ENCODE data around the gene KCND3. TPM values are rescaled to one million over a fixed set of nuclear protein-coding genes. Genes with fewer than 3 reads are reported as not detected.

The KCND3 gene
- total and polyA plus RNA-seq, 5 experiments from 2014 or later: 0.02 to 0.13 (median 0.06) TPM; not detected in 2

- peak overlapping the region in 1 of 10 donors; percentile 9 for H3K27ac Mint-ChIP-seq
- no peak for DNase-seq
- no peak overlapping the region for H3K4me3 Mint-ChIP-seq
- POLR2A ChIA-PET: no interaction called here
- no peaks in the 10 kb centered on the region for H3K36me3 Mint-ChIP-seq
- no peaks in the 10 kb centered on the region for H3K9me3 Mint-ChIP-seq
- no peak for ATAC-seq
- H3K4me1 Mint-ChIP-seq: peaks cover 0 to 4% (median 0%) of the 10 kb centered on the region in 4 donors
- H3K27me3 Mint-ChIP-seq: peaks cover 12 to 35% (median 26%) of the 10 kb centered on the region in 5 donors
These were observed 67.5 kb downstream of the KCND3 start for GRCh38 chr1:111921948-111922347.

GRCh38 chr1:111920221-111921024 lies 69.0 kb downstream of the KCND3 start:
- no peaks in the 10 kb centered on the region for H3K36me3 Mint-ChIP-seq
- no peak overlapping the region for H3K27ac Mint-ChIP-seq
- H3K9me3 Mint-ChIP-seq: no peaks in the 10 kb centered on the region
- peaks cover 11 to 35% (median 26%) of the 10 kb centered on the region in 5 donors for H3K27me3 Mint-ChIP-seq
- no peak for ATAC-seq
- no peak overlapping the region for H3K4me3 Mint-ChIP-seq
- DNase-seq: no peak
- peaks cover 0 to 4% (median 0%) of the 10 kb centered on the region in 4 donors for H3K4me1 Mint-ChIP-seq
- POLR2A ChIA-PET: no interaction called here

- peaks cover 0 to 11% (median 0%) of the 10 kb centered on the region in 3 donors for H3K36me3 Mint-ChIP-seq
- H3K9me3 Mint-ChIP-seq: peaks cover 0 to 24% (median 13%) of the 10 kb centered on the region in 9 donors
- no peak for DNase-seq
- no peak overlapping the region for H3K27ac Mint-ChIP-seq
- no peaks in the 10 kb centered on the region for H3K4me1 Mint-ChIP-seq
- no peak overlapping the region for H3K4me3 Mint-ChIP-seq
- H3K27me3 Mint-ChIP-seq: peaks cover 17 to 41% (median 28%) of the 10 kb centered on the region in 5 donors
- POLR2A ChIA-PET: no interaction called here
- ATAC-seq: no peak
These were observed 77.5 kb downstream of the KCND3 start for GRCh38 chr1:111911776-111912515.

GRCh38 chr1:111911061-111911460 lies 78.4 kb downstream of the KCND3 start:
- DNase-seq: no peak
- POLR2A ChIA-PET: no interaction called here
- H3K36me3 Mint-ChIP-seq: peaks cover 0 to 11% (median 0%) of the 10 kb centered on the region in 3 donors
- H3K9me3 Mint-ChIP-seq: peaks cover 0 to 24% (median 13%) of the 10 kb centered on the region in 9 donors
- no peak for ATAC-seq
- no peak overlapping the region for H3K4me3 Mint-ChIP-seq
- no peak overlapping the region for H3K27ac Mint-ChIP-seq
- H3K4me1 Mint-ChIP-seq: no peaks in the 10 kb centered on the region
- H3K27me3 Mint-ChIP-seq: peaks cover 17 to 48% (median 35%) of the 10 kb centered on the region in 5 donors

- DNase-seq (no peak), ATAC-seq (no peak)
- no peaks in the 10 kb centered on the region for H3K4me1 Mint-ChIP-seq
- peaks cover 17 to 59% (median 40%) of the 10 kb centered on the region in 5 donors for H3K27me3 Mint-ChIP-seq
- POLR2A ChIA-PET: no interaction called here
- no peak overlapping the region for H3K4me3 Mint-ChIP-seq
- no peak overlapping the region for H3K27ac Mint-ChIP-seq
- H3K9me3 Mint-ChIP-seq: peaks cover 0 to 12% (median 5%) of the 10 kb centered on the region in 9 donors
- peaks cover 0 to 5% (median 0%) of the 10 kb centered on the region in 3 donors for H3K36me3 Mint-ChIP-seq
These were observed 80.4 kb downstream of the KCND3 start for GRCh38 chr1:111909030-111909429.

GRCh38 chr1:111908011-111908621 lies 81.4 kb downstream of the KCND3 start:
- DNase-seq (no peak), ATAC-seq (no peak)
- POLR2A ChIA-PET: no interaction called here
- no peaks in the 10 kb centered on the region for H3K36me3 Mint-ChIP-seq
- H3K27me3 Mint-ChIP-seq: peaks cover 13 to 62% (median 40%) of the 10 kb centered on the region in 5 donors
- H3K9me3 Mint-ChIP-seq: peaks cover 0 to 3% (median 0%) of the 10 kb centered on the region in 9 donors
- no peaks in the 10 kb centered on the region for H3K4me1 Mint-ChIP-seq
- H3K27ac Mint-ChIP-seq: no peak overlapping the region
- H3K4me3 Mint-ChIP-seq: no peak overlapping the region

GRCh38 chr1:111907321-111907720 lies 82.1 kb downstream of the KCND3 start:
- POLR2A ChIA-PET: no interaction called here

GRCh38 chr1:111906816-111907215 lies 82.7 kb downstream of the KCND3 start:
- Mint-ChIP-seq H3K9me3 (no peaks in the 10 kb centered on the region), H3K4me1 (no peaks in the 10 kb centered on the region), H3K27ac (no peak overlapping the region), H3K4me3 (no peak overlapping the region), H3K36me3 (no peaks in the 10 kb centered on the region), H3K27me3 (peaks cover 13 to 62% (median 40%) of the 10 kb centered on the region in 5 donors)
- ATAC-seq (no peak), DNase-seq (no peak)
- POLR2A ChIA-PET: no interaction called here

More at GRCh38 chr1:111907321-111907720, 82.1 kb downstream of the KCND3 start:
- Mint-ChIP-seq H3K27me3 (peaks cover 13 to 62% (median 40%) of the 10 kb centered on the region in 5 donors), H3K4me3 (no peak overlapping the region), H3K27ac (no peak overlapping the region), H3K9me3 (no peaks in the 10 kb centered on the region), H3K4me1 (no peaks in the 10 kb centered on the region), H3K36me3 (no peaks in the 10 kb centered on the region)
- ATAC-seq (no peak), DNase-seq (no peak)

GRCh38 chr1:111906111-111906510 lies 83.4 kb downstream of the KCND3 start:
- H3K4me1 Mint-ChIP-seq: no peaks in the 10 kb centered on the region
- H3K27ac Mint-ChIP-seq: no peak overlapping the region
- H3K36me3 Mint-ChIP-seq: no peaks in the 10 kb centered on the region
- H3K4me3 Mint-ChIP-seq: no peak overlapping the region
- H3K9me3 Mint-ChIP-seq: no peaks in the 10 kb centered on the region
- POLR2A ChIA-PET: no interaction called here
- no peak for DNase-seq
- H3K27me3 Mint-ChIP-seq: peaks cover 13 to 62% (median 39%) of the 10 kb centered on the region in 5 donors
- ATAC-seq: no peak

DNA sequence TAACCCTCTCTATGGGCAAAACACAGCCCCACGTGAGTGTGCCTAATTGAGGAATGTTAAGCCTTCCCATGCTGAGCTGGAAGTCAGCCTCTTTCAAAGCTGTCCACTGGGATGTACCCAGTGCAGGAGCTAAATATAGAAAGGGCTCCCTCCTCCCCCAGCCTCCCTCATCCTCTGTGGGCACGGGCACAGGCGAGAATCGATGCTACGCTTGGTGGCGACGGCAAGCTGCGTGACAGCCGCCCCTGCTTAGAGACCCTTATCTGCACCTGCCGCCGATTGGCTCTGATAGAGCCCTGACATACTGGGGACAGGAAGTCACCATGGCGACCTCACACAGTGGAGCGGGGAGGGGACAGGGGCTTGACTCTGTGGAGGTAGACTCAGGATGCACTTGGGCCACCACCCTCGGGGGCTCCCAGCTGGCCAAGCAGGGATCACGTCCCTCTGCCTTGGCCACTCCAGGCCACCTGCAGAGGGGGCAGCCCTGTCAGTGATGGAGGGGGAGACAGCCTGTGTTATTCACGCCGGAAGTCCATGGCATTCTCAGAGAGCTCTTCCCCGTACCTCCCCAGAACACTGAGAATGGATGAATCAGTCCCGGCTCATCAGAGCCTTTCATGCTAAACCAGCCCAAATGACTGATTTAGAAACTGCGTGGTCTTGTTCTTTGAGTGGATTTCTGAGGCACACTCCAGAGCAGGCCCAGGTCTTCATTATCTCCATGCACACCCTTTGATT lies 84.8 kb downstream of the KCND3 start:
- Mint-ChIP-seq H3K4me1 (no peaks in the 10 kb centered on the region), H3K36me3 (no peaks in the 10 kb centered on the region), H3K9me3 (no peaks in the 10 kb centered on the region), H3K27me3 (peaks cover 12 to 53% (median 28%) of the 10 kb centered on the region in 5 donors), H3K4me3 (peak overlapping the region in 1 of 10 donors; percentile 7), H3K27ac (peak overlapping the region in 1 of 10 donors; percentile 44)
- POLR2A ChIA-PET: no interaction called here
- DNase-seq (no peak), ATAC-seq (no peak)

DNA sequence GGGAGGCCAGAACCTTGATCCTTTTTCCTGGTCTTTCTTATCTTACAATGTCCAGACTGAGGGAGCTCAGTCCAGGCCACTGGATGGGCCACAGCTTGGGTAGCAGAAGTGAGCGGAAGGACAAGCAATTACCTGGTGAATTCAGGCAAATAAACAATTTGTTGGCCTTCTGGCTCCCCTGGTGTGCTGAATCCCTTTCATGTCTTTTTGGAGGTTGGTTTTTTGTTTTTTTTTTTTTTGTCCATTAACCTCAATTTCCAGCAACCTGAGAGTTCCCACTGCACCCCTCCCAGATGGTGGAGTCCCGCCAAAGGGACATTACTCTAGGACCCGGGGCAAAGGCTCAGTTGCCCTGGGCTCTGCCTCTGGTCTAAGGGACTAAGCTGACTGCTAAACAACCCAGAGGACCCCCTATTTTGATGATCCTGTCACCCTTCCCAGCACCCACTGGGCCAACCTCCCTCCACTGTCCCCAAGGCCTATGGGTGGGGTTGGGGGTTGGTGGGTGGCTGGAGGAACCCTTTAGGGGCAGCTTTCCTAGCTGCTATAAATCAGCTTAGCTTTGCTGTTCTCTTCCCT lies 85.5 kb downstream of the KCND3 start:
- POLR2A ChIA-PET: no interaction called here
- peaks cover 8 to 49% (median 24%) of the 10 kb centered on the region in 5 donors for H3K27me3 Mint-ChIP-seq
- H3K4me1 Mint-ChIP-seq: no peaks in the 10 kb centered on the region
- DNase-seq (no peak), ATAC-seq (no peak)
- no peaks in the 10 kb centered on the region for H3K9me3 Mint-ChIP-seq
- no peaks in the 10 kb centered on the region for H3K36me3 Mint-ChIP-seq
- no peak overlapping the region for H3K27ac Mint-ChIP-seq
- H3K4me3 Mint-ChIP-seq: no peak overlapping the region

Data from naive thymus-derived CD8-positive, alpha-beta T cell (primary cell).